ENCODE data around the gene KLF15.

GRCh38 chr3:126313166-126313565, 44.0 kb downstream of the KLF15 start:
- TF ChIP-seq POLR2A (IDR thresholded peaks at IDR 0.05; ENCODE audit: low read depth, low read length), result no peak
- no peak for TF ChIP-seq POLR2AphosphoS5 (IDR thresholded peaks at IDR 0.05; ENCODE audit: low read depth, low read length)
- TF ChIP-seq TAF1 (IDR thresholded peaks at IDR 0.05; ENCODE audit: borderline replicate concordance, low read depth, low read length), result no peak
